Heart left ventricle (tissue), 13 donors: Measurements from ENCODE around the gene ACOT4.

Source experiments
- CTCF ChIP-seq, 12 donors: fragments of 200-600 bp; sonication (generic) in 4 of 12; IDR thresholded peaks; one replicate each; pipeline versions ENCODE4 v1.5.0 to v1.8.0; 2018 to 2022; ENCODE audit warnings: antibody characterized with exemption in 12 of 12, mild to moderate bottlenecking in 5 of 12
- POLR2A ChIP-seq, 2 donors: fragments of 450-650 bp; IDR thresholded peaks; one replicate each; pipeline ENCODE4 v1.6.1; 2017; ENCODE audit warnings: antibody characterized with exemption in 2 of 2, mild to moderate bottlenecking in 2 of 2, moderate library complexity in 2 of 2
- donor health status: ischemic (EF 13 %, LVEDD 7.1; RV severe dilation, severe dysfunction).
- donor health status: DM: no; HTN: yes; CAD: no.
- donor health status: DM: no; HTN: no; CAD: no.
- donor health status: ischemic (EF 25% LVEDD 6.9; RV normal size, moderate dysfunction).
- donor health status: ischemic (EF 25% LVEDD 5.7; RV mildly dilated, moderate dysfunction).
- donor health status: ischemic (EF 35%, LVEDD 5.7; RV mildly dilated, moderate dysfunction).
- donor health status: nonischemic (EF 11% LVEDD 7.7; RV severe dilation, severe dysfunction).
- donor health status: DM: yes; HTN: yes; CAD: no.
- donor health status: PGD.
- donor health status: ischemic (EF 29% LVEDD 5.4; RV normal size, mild dysfunction).
- donor health status: nonischemic (EF 23%, LVEDD 6.1; RV moderate dilation, normal function).

- TF ChIP-seq CTCF (IDR thresholded peaks at IDR 0.05) (no peak), POLR2A (IDR thresholded peaks at IDR 0.05) (no peak)
Measured at GRCh38 chr14:73589116-73589515, 2.6 kb upstream of the ACOT4 start.
